Eye (tissue), 1 donor: ENCODE measurements around the gene PXDN.
"Not testable (repeated sequence)": the region's sequence is repeated elsewhere in the genome, so short reads cannot be mapped to it uniquely, and the experiment has no call there.

Experiments used
- DNase-seq: peaks from one replicate; pipeline ENCODE4 v3.0.0-alpha.2; 2015

PXDN gene, protein sequence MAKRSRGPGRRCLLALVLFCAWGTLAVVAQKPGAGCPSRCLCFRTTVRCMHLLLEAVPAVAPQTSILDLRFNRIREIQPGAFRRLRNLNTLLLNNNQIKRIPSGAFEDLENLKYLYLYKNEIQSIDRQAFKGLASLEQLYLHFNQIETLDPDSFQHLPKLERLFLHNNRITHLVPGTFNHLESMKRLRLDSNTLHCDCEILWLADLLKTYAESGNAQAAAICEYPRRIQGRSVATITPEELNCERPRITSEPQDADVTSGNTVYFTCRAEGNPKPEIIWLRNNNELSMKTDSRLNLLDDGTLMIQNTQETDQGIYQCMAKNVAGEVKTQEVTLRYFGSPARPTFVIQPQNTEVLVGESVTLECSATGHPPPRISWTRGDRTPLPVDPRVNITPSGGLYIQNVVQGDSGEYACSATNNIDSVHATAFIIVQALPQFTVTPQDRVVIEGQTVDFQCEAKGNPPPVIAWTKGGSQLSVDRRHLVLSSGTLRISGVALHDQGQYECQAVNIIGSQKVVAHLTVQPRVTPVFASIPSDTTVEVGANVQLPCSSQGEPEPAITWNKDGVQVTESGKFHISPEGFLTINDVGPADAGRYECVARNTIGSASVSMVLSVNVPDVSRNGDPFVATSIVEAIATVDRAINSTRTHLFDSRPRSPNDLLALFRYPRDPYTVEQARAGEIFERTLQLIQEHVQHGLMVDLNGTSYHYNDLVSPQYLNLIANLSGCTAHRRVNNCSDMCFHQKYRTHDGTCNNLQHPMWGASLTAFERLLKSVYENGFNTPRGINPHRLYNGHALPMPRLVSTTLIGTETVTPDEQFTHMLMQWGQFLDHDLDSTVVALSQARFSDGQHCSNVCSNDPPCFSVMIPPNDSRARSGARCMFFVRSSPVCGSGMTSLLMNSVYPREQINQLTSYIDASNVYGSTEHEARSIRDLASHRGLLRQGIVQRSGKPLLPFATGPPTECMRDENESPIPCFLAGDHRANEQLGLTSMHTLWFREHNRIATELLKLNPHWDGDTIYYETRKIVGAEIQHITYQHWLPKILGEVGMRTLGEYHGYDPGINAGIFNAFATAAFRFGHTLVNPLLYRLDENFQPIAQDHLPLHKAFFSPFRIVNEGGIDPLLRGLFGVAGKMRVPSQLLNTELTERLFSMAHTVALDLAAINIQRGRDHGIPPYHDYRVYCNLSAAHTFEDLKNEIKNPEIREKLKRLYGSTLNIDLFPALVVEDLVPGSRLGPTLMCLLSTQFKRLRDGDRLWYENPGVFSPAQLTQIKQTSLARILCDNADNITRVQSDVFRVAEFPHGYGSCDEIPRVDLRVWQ (N-terminal part only)

GRCh38 chr2:1744446-1745170 is at the start of gene PXDN:
PXDN (minus strand) TSS chr2:1744515; CDS start chr2:1744455, 60 bp downstream.
- peak; percentile 89 for DNase-seq

DNA sequence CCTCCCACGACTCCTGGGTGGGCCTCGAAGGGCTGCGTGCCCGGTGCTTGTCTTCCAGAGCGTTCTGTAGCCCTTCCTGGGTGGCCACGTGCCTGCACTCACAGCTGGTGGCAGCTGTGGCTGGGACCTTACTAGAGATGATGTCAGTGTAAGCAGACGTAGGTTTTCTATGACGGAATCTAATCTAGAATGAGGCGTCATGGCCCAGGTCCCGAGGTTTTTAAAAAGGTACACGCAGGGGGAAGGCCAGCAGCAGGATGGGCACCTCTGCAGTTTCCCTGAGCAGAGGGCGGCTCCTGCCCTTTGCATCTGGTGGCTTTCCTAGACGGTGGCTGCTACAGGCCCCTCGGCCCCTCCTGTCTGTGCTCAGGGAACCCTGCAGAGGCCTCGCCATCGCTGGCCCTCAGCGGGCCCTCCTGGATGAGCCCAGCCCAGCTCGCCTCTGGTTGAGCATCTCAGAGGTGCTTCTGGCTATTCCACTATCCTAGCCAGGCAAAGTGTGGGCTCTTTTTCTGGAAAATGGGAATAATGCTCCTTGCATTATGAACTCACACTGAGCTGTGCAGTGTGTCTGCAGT is 49.6 kb upstream of the PXDN start:
- no peak for DNase-seq

DNA sequence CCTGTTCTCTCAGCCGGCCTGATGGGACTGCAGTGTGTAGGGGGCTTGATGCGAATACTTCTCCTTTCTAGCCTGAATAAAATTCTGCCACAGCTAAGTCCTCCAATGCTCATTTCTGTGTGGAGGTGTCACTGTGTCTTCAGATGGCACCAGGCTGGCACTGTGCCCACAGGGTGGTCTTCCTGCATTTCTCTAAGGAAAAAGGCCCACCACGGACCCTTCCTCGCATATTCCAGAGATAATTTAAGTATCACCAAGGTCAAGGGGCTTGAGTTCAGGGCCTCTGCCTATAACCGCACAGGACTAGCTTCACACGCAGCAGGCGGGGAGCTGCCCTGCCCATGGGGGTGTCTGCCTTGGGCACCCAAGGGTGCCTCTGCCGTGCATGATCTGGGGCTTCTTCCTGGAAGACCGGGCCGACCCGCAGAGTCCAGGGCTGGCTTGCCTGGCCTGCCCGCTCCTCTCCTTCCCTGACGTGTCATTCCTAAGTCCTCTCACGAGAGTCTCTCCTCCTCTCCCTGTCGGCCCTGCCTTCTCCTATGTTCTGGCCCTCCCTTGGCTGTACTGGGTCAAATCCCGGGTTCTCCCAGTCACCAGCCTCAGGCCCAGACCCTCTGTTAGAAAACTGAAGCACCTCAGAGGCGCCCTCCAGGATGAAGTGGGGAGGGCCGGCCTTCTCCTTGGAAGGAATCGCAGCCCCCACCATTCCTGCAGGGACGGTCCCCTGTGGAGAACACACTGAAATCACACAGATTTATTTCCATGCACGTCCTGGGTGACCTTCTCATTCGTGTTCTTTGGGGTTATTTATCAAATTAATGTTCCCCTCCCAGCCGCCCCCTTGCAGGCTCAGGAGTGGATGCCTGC is 48.9 kb upstream of the PXDN start:
- no peak for DNase-seq

DNA sequence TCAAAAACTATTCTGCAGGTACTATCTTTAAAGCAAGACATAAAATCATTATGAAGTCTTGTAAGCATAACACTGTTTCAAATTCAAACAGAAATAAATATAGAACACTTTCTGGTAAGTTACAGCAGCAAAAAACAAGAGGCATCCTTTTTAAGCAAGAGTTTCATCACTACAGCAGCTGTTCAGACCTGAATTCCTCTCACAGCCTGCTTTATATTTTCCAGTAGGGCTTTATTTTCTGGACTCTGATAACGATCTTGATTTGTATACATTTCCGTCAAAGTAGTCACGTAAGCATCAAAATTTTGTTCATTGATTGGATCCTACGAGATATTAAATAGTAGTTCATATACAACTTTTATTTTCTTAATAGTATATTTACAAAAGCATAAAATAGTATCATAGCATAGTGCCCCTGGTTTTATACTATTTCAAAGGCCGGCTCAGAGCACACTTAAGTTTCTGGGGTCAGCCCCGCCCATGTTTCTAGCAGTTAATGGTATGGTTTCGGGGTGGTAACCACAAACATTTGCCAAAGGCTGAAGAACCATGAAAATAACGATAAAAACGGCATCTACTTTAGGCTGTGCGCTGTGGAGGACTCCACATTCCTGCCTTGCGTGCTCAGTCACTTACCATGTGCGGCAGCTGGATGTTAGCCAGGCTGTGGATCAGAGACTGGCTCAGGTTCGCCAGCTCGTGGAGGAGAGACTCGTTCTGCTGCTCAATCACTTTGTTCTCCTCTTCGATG is 47.5 kb upstream of the PXDN start:
- DNase-seq: peak; percentile 67

GRCh38 chr2:1791006-1791605 is 46.8 kb upstream of the PXDN start:
- DNase-seq: no peak

GRCh38 chr2:1790473-1790872 is 46.2 kb upstream of the PXDN start:
- DNase-seq: no peak

DNA sequence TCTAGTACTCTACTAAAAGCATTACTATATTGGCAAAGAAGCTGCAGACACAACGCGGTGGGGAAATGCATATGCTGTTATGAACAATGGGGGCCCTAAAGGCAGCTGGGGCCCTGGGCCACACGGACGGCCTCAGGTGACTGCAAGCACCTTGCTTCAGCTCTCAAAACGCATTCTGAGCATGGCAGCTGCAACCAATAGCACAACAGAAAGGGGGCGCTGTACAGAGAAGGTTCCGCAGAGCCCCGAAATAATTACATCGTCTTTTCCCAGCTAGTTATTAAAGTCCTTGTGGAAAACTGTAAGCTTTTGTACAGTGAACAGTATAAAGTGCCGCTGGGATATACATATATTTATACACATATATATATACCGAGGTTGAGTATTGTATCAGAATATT is 45.3 kb upstream of the PXDN start:
- no peak for DNase-seq

DNA sequence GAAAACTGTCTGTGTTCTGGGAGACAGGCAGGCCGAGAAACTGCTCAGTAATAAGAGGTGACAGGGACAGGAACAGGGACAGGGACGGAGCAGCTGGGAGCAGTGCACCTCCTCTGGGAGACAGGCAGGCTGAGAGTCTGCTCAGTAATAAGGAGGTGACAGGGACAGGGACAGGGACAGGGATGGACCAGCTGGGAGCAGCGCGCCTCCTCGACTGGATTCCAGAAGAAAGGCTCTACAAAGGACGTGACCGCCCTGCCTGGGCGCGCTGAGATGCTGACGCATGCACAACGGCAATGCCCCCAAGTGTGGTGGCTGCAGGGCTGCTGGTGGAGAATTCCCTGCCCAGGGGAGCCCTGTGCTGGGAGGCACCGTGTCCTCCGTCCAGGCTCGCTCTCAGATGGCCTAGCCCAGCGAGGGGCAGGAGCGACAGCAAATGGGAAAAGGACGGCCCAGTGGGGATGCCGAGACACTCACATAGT is 44.2 kb upstream of the PXDN start:
- DNase-seq: no peak

GRCh38 chr2:1787755-1788477 is 43.6 kb upstream of the PXDN start:
- no peak for DNase-seq

DNA sequence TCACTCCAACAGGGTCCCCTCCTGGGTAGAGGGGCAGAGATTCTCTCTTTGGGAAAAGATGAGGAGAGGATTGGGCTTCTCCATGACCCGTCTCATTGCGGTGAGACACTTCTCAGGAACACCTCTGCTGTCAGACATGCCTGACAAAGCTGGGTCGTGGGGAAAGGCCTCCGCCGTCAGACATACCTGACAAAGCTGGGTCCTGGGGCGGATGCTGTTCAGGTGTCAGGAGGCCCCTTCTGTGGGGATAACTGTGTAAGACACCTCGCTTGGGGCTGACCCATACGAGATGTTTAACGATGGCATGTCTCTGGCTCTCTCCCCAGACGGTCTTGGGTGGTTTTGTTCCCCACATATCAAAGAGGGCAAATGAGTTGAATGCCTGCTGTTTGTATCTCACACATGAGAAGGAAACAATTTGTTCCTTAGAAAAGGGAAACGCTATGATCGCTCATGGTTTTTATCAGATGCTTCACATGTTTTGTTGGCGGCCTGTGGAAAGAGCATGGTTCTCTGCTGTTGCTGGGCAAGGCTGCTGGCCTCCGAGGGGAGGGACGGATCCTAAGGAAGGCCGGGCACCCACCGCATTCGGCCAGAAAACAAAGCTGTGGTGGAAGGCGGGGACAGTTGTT is 40.8 kb upstream of the PXDN start:
- DNase-seq: no peak

DNA sequence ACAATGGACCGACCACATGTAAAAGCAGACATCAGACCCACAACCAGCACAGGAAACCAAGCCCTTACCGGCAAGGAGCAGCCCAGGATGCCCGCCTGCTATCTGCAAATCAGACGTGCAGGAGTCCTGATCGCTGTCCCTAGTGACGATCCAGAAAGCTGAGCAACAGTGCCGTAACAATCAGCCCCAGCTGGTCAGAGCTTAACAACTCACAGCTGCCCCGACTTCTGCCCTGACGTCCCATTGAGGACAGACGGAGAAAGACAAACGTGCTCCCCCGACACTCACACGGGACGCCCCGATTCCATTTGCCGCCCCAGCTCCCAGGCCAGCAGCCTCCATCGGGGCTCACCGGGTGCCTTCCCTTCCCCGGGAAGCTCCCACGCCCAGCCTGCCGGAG is 39.8 kb upstream of the PXDN start:
- DNase-seq: no peak

DNA sequence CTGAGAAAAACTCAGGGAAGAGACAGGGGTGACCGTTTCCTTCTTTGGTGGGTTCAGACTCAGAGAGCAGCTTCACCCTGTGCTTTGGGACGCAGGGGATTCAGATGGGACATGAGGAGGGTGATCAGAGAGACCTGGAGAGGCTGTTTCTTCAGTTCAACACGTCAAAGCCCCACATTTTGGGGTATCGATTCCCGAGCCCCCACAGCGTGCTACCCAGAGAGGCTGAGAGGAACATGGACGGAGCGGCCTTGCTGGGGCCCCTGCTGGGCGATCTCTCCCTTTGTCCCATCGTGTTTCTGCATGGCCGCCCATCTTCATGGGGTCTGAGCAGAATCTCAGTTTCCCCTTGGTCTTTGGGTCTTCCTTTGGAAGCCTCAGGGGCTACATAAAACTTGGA is 38.2 kb upstream of the PXDN start:
- no peak for DNase-seq

- no peak for DNase-seq
Observed at GRCh38 chr2:1781291-1782080, 37.2 kb upstream of the PXDN start.

- DNase-seq: no peak
Observed at GRCh38 chr2:1780693-1781092, 36.4 kb upstream of the PXDN start.

GRCh38 chr2:1780054-1780453 is 35.7 kb upstream of the PXDN start:
- DNase-seq: not testable (repeated sequence)

DNA sequence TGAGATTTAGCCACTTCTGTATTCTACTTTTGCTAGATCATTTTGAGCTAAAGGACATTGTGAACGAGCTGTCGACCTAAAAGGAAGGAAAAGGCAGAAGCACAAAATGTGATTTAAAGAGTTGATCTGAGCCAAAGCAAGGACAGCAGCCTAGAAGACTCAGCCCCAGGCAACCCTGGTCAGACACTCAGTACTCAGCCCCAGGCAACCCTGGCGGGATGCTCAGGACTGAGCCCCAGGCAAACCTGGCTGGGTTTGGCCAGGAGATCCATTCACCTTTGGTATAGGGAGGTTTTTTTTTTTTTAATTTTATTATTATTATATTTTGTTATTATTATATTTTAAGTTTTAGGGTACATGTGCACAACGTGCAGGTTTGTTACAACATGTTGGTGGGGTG is 34.3 kb upstream of the PXDN start:
- DNase-seq: no peak

DNA sequence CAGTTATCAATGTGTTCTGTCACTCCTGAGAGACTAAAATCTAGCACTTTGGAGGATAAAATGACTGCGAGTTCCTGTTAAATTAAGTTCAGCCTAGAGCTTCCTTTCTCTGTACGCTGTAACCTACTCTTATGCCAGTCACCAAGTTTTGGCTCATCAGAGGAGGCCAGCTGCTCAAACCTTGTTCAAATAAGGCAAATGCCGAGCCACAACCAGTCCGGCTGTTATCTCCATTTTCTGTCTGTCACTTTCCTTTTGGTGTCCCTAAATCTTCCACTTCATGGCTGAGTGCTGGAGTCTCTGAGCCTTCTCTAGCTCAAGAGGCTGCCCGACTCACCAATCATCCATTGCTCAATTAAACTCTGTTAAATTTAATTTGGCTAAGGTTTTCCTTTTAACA is 33.5 kb upstream of the PXDN start:
- no peak for DNase-seq

DNA sequence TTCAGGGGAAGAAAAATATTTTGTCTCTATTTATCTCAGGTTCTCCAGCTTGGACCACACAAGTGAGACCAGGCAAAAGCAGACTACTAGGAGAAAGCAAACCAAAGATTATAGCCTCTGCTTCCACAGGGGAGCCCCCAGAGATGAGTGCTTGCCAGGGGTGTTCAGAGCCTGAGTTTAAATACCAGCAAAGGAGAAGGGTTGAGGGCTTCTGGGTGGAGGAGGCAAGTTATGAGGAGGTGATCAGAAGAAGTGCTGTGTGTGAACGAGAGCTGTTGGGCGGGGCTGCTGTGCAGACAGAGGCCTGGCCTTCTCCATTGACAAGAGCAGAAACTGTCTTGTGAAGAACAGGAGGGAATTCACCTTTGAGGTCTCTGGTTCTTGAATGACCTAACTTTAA is 32.8 kb upstream of the PXDN start:
- no peak for DNase-seq
